ENCODE data around the gene TMEM185B.

Gene TMEM185B

DNA sequence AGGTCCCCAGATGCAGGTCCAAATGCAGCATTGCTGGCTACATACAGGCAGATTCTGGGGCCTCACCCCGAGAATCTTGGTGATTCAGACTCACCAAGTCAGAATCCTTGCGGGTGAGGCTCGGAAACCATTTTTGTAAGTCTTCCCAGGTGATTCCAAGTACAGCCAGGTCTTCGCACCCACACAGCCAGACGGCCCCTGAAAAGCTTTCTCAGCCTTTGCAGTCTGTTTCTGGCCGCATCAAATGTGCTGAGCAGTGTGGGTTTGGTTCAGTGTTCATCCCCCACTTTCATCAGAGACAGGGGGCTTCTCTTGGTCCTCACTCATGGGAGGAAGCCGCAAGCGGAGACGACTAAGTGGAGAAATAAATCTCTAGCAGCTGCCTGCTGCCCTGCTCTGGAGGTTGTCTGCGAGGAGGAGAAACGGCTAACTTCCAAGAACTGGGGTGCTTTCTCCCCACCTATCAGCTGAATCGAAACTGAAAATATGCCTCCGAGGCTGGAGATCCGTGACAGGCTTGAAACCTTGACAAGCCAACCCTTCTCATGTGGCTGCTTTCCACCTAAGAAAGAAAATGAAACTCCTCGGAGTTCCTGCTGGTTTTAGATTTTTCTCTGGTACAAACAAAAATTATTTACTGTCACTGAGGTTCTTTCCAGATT is 8.9 kb upstream of the TMEM185B start:
- DNase-seq (ENCODE audit: low read depth in 2 of 2): peak; percentile 54 to 77

DNA sequence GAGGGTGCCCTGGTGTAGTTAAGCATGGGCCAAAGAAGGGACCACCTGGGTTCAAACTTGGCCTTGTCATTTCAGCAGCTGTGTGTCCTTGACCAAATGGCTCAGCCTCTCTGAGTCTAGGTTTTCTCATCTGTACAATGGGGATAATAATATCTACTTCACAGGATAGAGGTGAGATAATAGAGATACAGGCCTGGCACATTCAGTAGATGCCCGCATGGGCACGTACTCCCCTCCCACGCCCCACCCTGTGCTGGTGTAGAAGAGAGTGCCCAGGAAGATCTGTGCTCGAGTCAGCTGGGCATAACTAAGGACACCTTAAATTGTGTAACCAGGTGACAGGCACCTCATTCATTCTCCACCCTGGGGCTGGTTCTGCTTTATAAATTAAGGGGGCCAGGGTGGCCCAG is 8.4 kb upstream of the TMEM185B start:
- DNase-seq (ENCODE audit: low read depth in 2 of 2): peak in 1 of 2 donors; percentile 22

DNA sequence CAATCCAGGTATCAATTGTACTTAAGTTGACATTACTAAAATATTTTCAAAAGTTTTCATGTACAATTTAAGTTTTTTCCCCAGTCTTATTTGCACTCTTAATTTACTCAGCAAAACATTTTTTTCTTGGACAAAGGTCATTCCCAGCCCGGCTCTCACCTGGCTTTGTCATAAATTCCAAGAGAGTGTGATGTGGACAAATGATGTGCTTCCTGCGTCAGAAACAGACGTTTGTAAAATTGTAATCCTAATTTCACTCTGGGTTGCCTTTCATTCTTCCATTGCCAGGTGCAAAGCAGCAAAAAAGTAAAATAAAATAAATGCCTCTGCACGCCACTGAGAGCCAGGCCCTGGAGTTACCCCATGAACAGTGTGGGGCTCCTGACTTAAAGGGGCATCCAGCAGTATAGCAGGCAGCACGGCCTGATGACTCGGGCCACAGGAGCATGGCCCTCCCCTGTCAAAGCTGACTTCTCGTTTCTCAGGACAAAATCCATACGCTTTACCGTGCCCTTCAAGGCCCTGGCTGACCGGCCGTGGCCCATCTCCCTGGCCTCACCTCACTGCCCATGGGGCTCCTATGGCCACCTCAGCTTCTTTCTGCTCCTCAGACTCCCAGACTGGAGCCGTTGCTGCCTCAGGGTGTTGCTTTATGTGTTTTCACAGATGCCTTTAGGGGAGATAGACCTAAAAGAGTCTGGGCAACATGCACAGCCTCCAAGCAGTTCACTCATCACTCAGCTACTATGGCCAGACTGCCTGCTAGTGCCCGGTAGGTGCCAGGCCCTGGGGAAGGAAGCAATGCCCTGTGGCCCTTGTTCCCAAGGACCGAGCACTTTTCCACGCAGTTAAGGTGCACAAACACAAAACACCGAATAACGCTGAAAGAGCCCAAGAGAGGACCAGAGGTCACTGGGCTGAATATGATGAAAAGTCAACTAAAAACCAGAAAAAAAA is 7.6 kb upstream of the TMEM185B start:
- DNase-seq (ENCODE audit: low read depth in 2 of 2): no peak

GRCh38 chr2:120229341-120229740 is 6.1 kb upstream of the TMEM185B start:
- DNase-seq (ENCODE audit: low read depth in 2 of 2): no peak

GRCh38 chr2:120228503-120228902 is 5.3 kb upstream of the TMEM185B start:
- DNase-seq (ENCODE audit: low read depth in 2 of 2): no peak

DNA sequence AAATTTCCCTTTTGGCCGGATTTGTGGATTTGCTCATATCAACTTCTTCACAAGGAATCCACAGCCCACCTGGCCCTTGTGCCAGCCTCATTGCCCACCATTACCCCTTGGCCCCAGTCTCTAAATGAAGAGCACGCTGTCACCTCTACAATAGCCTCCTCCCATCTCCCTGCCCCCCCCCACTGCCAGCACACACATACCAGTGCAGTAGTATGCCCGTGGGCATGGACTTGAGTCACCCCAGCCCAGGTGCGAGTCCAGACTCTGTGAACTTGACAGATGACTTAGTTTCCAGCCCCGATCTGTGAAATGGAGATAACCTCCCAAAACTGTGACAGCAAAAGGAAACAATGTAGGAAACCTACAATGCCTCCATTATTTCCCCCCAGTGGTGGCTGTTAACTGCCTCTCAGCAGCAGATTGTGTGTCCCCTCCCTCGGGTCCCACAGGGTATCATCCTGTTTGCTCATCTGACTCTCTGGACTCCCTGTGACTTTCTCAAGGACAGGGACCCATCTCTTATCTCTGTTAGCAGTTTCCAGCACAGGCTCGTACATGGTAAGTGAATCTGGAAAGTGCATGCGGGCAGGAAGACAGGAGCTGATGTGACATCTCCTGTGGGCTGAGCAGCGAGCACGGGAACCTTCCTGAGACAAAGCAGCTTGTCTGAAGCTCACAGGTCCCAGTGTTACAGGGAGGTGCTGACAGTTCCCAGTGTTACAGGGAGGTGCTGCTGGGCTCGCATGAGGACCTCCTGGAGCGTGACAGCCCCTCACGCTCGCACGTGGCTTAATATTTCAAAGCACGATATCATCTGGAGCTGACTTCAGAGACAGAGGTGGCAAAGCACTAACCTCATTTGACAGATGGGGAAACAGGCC is 4.2 kb upstream of the TMEM185B start:
- DNase-seq (ENCODE audit: low read depth in 2 of 2): no peak

DNA sequence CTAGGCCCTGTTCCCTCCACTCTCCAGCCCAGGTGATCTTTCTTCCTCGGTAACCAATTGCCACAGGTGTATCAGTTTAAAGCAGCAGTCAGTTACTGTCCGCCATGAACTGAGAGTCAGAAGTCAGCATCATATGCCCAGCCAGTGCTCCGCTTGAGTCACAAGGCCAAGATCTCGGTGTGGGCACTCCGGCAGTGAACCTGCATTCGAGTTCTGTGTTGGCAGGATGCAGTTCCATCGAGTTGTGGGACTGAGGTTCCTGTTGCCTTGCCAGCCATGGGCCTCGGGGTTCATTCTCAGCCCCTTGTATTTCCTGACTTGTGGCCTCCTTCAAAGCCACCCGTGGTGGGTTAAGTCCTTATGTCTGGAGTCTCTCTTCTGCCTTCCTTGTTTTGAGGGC is 3.1 kb upstream of the TMEM185B start:
- DNase-seq (ENCODE audit: low read depth in 2 of 2): no peak

DNA sequence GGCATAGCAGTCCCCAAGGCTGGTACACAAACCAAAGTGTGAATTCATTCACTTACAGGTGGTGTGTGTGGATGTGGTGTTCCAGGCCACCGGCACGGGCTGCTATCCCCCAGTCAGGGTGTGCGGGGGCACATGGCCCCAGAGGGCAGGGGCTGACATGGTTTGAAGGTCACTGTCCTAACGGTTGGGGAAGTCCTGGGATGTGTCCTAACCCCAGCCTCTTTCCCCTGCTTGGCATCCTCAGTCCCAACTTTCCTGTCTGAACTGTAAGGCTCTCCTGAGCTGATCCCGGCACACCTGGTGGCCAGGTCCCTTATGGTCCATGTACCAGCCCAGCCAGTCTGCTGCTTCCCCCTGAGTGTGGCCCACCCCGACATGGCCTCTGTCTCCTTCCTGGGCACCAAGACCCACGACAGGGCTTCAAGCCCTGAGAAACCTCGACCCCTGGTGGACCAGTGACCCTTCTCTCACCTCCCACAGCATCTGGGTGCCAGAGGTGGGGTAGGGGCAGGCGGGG is 2.4 kb upstream of the TMEM185B start:
- DNase-seq (ENCODE audit: low read depth in 2 of 2): no peak

- no peak for DNase-seq (ENCODE audit: low read depth in 2 of 2)
These were observed 1.7 kb upstream of the TMEM185B start for GRCh38 chr2:120224735-120225548.

DNA sequence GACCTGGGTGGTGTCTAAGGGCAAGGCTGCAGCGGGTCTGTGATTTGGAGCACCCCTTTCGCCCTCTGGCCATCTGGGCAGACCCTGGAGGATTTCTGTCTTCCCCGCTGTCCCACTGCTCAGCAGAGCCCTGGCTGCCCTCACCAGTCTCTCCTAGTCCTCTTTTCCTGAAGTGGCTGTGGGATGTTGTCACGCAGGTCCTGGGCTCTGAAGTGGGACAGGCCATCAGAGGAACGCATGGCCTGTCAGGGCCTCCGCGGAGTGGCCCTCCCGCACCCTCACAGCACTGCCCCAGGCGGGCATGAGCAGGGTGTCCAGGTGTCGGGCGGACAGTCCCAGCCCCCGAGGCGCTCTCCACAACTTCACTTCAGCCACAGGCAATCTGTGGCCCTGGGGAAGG is 1.1 kb upstream of the TMEM185B start:
- DNase-seq (ENCODE audit: low read depth in 2 of 2): no peak

DNA sequence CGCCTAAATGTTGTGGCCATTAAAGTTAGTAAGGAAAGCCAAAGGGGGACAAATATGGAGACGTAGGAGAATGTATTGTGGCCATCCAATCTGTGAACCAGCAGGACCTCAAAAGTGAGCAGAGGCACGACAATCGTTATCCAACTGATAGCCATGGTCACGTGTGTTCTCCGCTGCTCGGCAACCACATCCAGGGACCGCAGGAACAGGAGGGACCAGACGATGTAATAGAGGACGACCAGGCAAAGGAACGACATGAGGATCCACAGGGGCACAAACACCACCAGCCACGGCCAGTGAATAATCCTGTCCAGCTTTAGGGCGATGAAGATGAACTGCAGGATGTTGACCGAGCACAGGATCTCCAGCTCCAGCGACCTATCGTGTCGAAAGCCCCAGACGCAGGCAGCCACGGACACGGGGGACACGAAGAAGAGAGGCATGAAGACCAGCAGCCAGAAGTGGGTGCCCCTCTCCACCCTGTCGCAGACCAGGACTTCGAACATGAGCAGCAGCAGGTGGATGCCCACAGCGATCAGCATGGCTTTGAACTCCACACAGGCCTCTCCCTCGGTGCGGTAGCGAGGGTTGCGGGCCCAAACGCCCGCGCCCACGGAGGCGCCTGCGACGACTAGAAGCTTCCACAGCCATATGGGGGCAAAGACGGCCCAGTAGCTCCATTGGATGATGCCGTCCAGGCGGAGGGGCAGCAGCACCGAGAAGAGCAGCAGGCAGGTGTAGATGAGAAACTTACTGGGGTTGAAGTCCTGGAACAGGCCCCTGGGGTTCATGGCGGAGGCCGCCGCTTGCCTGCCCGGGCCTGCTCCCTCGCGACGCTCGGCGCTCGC is 790 bp downstream of the TMEM185B start:
- DNase-seq (ENCODE audit: low read depth in 2 of 2): no peak

DNA sequence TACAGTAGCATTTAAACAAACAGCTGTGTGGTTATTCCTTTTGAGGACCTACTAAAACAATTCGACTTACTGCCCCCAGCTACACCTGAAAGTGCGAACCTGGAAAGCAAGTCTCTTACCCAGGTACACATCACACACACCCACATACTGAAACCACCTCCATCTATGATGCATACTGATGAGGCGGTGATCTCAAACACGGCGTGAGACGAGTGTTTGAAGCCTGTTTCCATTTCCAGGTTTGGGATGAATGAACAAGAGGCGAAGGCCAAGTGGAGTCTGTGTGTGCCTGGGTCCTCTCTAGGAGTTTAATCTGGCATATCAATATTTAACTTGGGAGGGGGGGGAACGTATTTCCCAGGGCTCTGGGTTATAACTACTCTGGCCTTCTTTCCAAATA is 1.6 kb downstream of the TMEM185B start:
- DNase-seq (ENCODE audit: low read depth in 2 of 2): no peak

DNA sequence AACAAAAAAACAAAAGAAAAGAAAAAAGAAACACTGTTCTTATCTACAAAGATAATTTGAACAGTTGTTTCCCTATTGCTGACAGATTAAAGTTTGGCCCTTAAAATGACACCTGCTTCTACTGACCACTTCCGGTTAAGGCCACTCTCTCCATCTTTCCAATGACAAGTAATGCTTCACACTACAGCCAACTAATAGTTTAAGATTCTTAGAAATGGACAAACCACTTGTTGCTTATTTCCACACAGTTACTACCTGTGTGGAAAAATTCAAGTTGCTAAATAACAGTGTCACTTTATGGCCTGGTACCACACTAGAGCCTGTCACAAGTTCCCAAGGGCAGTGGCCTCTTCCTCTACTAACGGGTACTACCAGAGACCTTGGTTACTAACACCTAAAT is 2.4 kb downstream of the TMEM185B start:
- no peak for DNase-seq (ENCODE audit: low read depth in 2 of 2)

DNA sequence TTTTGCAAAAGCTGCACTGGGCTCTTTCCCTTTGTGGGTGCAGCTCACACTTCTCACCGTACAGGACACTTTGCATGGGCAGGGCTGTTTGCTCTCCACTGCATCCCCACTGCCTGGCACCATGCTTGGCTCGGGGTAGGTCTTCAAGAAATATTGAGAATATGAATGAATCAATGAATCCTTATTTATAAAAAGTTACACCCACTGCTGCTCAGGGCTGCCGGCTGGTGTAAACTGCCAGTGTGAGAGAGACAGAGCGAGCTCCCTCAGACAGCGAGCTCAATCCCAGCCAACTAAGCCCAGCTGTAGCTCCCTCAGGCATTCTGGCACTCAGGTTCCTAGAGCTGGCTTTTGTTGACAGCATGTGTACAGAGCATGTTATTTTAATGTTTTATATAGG is 3.4 kb downstream of the TMEM185B start:
- no peak for DNase-seq (ENCODE audit: low read depth in 2 of 2)

DNA sequence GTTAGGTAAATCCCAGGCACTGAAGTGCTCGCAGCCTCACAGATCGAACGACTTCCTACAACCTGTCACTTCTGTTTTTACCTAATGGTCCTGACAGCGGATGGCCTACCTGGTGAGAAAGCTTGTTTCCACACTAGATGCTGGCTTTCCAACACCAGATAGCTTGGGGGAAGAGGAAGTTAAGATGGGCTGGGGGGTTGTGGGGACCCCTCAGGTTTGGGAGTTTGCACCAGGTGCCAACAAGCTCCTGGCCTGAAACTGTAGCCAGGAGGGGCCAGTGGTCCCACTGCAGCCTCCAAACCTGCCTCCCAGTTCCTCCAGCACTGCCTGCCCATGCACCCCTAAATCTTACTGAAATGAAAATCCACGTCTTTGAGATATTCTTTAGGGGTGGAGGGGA is 3.9 kb downstream of the TMEM185B start:
- DNase-seq (ENCODE audit: low read depth in 2 of 2): no peak

GRCh38 chr2:120218181-120218580 is 5.0 kb downstream of the TMEM185B start:
- DNase-seq (ENCODE audit: low read depth in 2 of 2): no peak

GRCh38 chr2:120210270-120210693 is 12.9 kb downstream of the TMEM185B start:
- no peak for DNase-seq (ENCODE audit: low read depth in 2 of 2)

GRCh38 chr2:120209427-120210269 is 13.6 kb downstream of the TMEM185B start:
- no peak for DNase-seq (ENCODE audit: low read depth in 2 of 2)

All from stimulated activated CD8-positive, alpha-beta memory T cell treated with anti-CD3 and anti-CD28 coated beads, Interleukin-7, amount 100 ng/mL, for 4 hours (primary cell).